Immature natural killer cell (primary cell): ENCODE data around the gene FHL1. TPM values are rescaled to one million over a fixed set of nuclear protein-coding genes. Genes with fewer than 3 reads are reported as not detected.

ENCODE experiments used
- DNase-seq, 3 donors: peaks; one replicate each; pipeline ENCODE4 v3.0.0; 2022; ENCODE audit warnings: mixed read lengths in 1 of 3
- H3K27ac Mint-ChIP-seq, 6 donors: one replicate each; pipeline ENCODE4 v1.8.0; 2020; ENCODE audit warnings: mixed read lengths in 6 of 6, mild to moderate bottlenecking in 5 of 6, inconsistent platforms in 4 of 6, moderate library complexity in 3 of 6
- H3K27me3 Mint-ChIP-seq, 3 donors: one replicate each; pipeline ENCODE4 v1.8.0; 2020 to 2021; ENCODE audit warnings: low read depth in 3 of 3, mild to moderate bottlenecking in 3 of 3, mixed read lengths in 3 of 3, moderate library complexity in 3 of 3, inconsistent platforms in 1 of 3
- H3K36me3 Mint-ChIP-seq, 3 donors: one replicate each; pipeline ENCODE4 v1.8.0; 2020; ENCODE audit warnings: mixed read lengths in 3 of 3, inconsistent platforms in 2 of 3, mild to moderate bottlenecking in 2 of 3
- H3K4me1 Mint-ChIP-seq, 2 donors: one replicate each; pipeline ENCODE4 v1.8.0; 2020; ENCODE audit warnings: inconsistent platforms in 2 of 2, mild to moderate bottlenecking in 2 of 2, mixed read lengths in 2 of 2, moderate library complexity in 1 of 2
- H3K4me3 Mint-ChIP-seq, 5 donors: one replicate each; pipeline ENCODE4 v1.8.0; 2020; ENCODE audit warnings: mild to moderate bottlenecking in 5 of 5, mixed read lengths in 5 of 5, inconsistent platforms in 3 of 5, moderate library complexity in 3 of 5
- H3K9me3 Mint-ChIP-seq, 6 donors: one replicate each; pipeline ENCODE4 v1.8.0; 2020; ENCODE audit warnings: mild to moderate bottlenecking in 6 of 6, mixed read lengths in 6 of 6, inconsistent platforms in 4 of 6, moderate library complexity in 3 of 6
- polyA plus RNA-seq, 3 donors: library from polyadenylated mRNA; unstranded; fragments of 300-500 nt; fragmentation: Illumina TruSeq; gene quantifications; one replicate each; pipeline ENCODE4 v1.2.3, GENCODE V29; 2021

Gene FHL1
- polyA plus RNA-seq, 3 donors from 2014 or later = 11.1 to 24.0 (median 17.6) TPM

DNA sequence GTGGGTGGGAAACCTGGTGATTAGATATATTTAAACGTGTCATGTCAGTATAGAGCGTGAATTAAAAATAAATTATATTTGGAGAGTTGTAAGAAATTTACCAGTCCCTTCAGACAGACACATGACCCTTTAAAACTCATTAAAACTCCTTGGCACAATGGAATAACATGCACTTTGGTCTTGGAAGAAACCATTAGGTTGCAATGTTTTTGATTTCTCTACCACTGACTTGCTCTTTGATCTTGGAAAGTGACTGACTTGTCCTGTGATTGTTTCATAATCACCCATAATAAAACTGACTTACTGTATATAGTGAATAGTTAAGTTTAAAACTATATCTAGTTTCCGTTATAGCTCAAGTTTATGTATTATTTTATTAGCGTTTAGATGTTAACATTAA, 35.8 kb downstream of the FHL1 start:
- H3K4me1 Mint-ChIP-seq = no peaks in the 10 kb centered on the region
- H3K9me3 Mint-ChIP-seq = no peaks in the 10 kb centered on the region
- DNase-seq = no peak
- no peaks in the 10 kb centered on the region for H3K36me3 Mint-ChIP-seq
- H3K4me3 Mint-ChIP-seq = no peak overlapping the region
- no peak overlapping the region for H3K27ac Mint-ChIP-seq
- H3K27me3 Mint-ChIP-seq = peaks cover 1 to 7% (median 6%) of the 10 kb centered on the region in 3 donors

- no peak overlapping the region for H3K4me3 Mint-ChIP-seq
- no peaks in the 10 kb centered on the region for H3K9me3 Mint-ChIP-seq
- H3K36me3 Mint-ChIP-seq = no peaks in the 10 kb centered on the region
- H3K27ac Mint-ChIP-seq = no peak overlapping the region
- no peaks in the 10 kb centered on the region for H3K4me1 Mint-ChIP-seq
- peaks cover 1 to 7% (median 6%) of the 10 kb centered on the region in 3 donors for H3K27me3 Mint-ChIP-seq
- DNase-seq = no peak
These were observed 36.6 kb downstream of the FHL1 start for GRCh38 chrX:136183917-136184316.

- Mint-ChIP-seq H3K4me3 (no peak overlapping the region), H3K27ac (no peak overlapping the region), H3K9me3 (no peaks in the 10 kb centered on the region)
These were observed 38.2 kb downstream of the FHL1 start for GRCh38 chrX:136185401-136186022.

GRCh38 chrX:136186023-136186413, 38.7 kb downstream of the FHL1 start:
- Mint-ChIP-seq H3K27me3 (peaks cover 1 to 6% (median 5%) of the 10 kb centered on the region in 3 donors), H3K36me3 (no peaks in the 10 kb centered on the region), H3K4me1 (no peaks in the 10 kb centered on the region), H3K27ac (no peak overlapping the region), H3K4me3 (no peak overlapping the region), H3K9me3 (no peaks in the 10 kb centered on the region)
- DNase-seq = no peak

More at GRCh38 chrX:136185401-136186022, 38.2 kb downstream of the FHL1 start:
- peaks cover 1 to 6% (median 5%) of the 10 kb centered on the region in 3 donors for H3K27me3 Mint-ChIP-seq
- no peak for DNase-seq
- no peaks in the 10 kb centered on the region for H3K4me1 Mint-ChIP-seq
- no peaks in the 10 kb centered on the region for H3K36me3 Mint-ChIP-seq

- no peak overlapping the region for H3K4me3 Mint-ChIP-seq
These were observed 41.9 kb downstream of the FHL1 start for GRCh38 chrX:136189222-136189621.

GRCh38 chrX:136190038-136190713, 42.8 kb downstream of the FHL1 start:
- Mint-ChIP-seq H3K36me3 (no peaks in the 10 kb centered on the region), H3K27ac (no peak overlapping the region), H3K9me3 (no peaks in the 10 kb centered on the region), H3K4me3 (no peak overlapping the region), H3K27me3 (peaks cover 0 to 9% (median 8%) of the 10 kb centered on the region in 3 donors), H3K4me1 (peaks cover 22 to 26% of the 10 kb centered on the region in 2 donors)
- no peak for DNase-seq

More at GRCh38 chrX:136189222-136189621, 41.9 kb downstream of the FHL1 start:
- peaks cover 0 to 9% (median 6%) of the 10 kb centered on the region in 3 donors for H3K27me3 Mint-ChIP-seq
- no peak for DNase-seq
- no peaks in the 10 kb centered on the region for H3K36me3 Mint-ChIP-seq
- peaks cover 22 to 25% of the 10 kb centered on the region in 2 donors for H3K4me1 Mint-ChIP-seq
- H3K9me3 Mint-ChIP-seq = no peaks in the 10 kb centered on the region
- H3K27ac Mint-ChIP-seq = no peak overlapping the region

- no peaks in the 10 kb centered on the region for H3K36me3 Mint-ChIP-seq
- H3K4me1 Mint-ChIP-seq = peaks cover 22 to 26% of the 10 kb centered on the region in 2 donors
- no peaks in the 10 kb centered on the region for H3K9me3 Mint-ChIP-seq
- H3K27ac Mint-ChIP-seq = peak overlapping the region in 1 of 6 donors; percentile 30
- H3K4me3 Mint-ChIP-seq = no peak overlapping the region
- H3K27me3 Mint-ChIP-seq = peaks cover 0 to 10% (median 9%) of the 10 kb centered on the region in 3 donors
- no peak for DNase-seq
These were observed 43.8 kb downstream of the FHL1 start for GRCh38 chrX:136191171-136191570.

DNA sequence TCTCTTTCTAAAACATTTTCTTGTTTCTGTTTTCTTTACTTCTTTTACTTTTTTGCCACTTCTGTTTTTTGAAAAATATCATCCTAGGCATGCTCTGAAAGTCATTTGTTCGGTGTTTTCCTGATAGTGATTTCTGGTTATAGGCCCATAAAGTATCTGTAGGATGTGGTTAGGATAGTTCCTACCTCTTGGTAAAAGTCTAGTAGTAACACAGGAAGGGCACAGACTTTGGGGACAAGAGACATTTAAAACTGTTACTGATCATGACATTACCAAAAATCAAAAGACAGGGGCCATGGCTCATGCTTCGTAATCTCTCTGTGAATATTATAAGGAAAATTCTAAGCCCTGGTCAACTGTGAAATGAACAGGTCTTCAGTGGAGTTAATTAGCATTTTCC, 44.8 kb downstream of the FHL1 start:
- DNase-seq = no peak
- peak overlapping the region in 4 of 5 donors; percentile 0 to 40 (median 19) for H3K4me3 Mint-ChIP-seq
- no peaks in the 10 kb centered on the region for H3K36me3 Mint-ChIP-seq
- peaks cover 22 to 26% of the 10 kb centered on the region in 2 donors for H3K4me1 Mint-ChIP-seq
- peaks cover 0 to 11% (median 9%) of the 10 kb centered on the region in 3 donors for H3K27me3 Mint-ChIP-seq
- no peaks in the 10 kb centered on the region for H3K9me3 Mint-ChIP-seq
- peak overlapping the region in 2 of 6 donors; percentile 5 for H3K27ac Mint-ChIP-seq

DNA sequence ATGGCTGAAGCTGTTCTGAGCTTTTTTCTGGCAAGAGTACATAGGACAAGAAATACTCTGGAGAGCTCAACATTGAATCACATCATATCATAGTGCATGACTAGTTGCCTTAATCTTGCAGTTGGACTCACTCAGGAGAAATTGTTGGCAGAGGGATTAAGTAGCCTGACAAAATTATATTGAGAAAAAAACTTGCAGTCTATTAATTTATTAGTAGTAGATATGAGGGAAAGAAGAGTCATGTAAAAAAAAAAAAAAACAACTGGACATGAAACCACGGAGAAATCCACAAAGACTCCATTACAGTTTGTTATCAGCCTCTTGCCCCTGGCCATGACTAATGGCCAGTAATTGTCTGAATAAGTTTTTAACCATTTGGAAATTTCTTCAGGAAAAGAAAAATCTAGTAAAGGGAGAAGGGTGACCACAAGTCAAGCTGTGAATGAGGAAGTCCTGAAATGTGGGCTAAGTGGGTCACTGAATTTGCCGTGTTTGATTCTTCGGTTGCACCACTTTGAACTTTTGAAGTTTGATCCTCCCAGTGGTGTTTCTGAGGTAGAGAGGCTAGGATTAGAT, 45.6 kb downstream of the FHL1 start:
- H3K4me1 Mint-ChIP-seq = peaks cover 22 to 26% of the 10 kb centered on the region in 2 donors
- no peaks in the 10 kb centered on the region for H3K36me3 Mint-ChIP-seq
- H3K27me3 Mint-ChIP-seq = peaks cover 0 to 11% (median 5%) of the 10 kb centered on the region in 3 donors
- H3K4me3 Mint-ChIP-seq = peak overlapping the region; percentile 5 to 71 (median 49)
- H3K9me3 Mint-ChIP-seq = no peaks in the 10 kb centered on the region
- no peak for DNase-seq
- H3K27ac Mint-ChIP-seq = peak overlapping the region in 1 of 6 donors; percentile 5

DNA sequence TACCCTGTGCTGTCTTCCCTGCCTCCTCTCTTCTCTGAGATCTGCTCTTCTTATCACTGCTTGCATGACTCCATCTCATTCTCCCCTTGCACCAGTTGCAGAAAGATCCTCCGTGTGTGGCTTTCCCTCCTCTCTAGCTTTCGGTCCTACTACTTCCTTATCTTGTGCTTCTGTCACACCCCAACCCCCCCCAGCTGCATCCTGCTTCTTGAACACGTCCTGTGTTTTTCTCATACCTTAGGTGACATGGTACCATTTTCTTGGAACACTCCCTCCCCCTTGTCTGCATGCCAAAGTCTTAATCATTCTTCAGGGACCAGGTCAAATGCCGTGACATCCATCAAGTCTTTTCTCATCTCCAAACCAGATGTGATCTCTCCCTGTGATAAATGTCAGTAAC, 46.4 kb downstream of the FHL1 start:
- Mint-ChIP-seq H3K27ac (peak overlapping the region in 1 of 6 donors; percentile 24), H3K36me3 (no peaks in the 10 kb centered on the region), H3K4me3 (peak overlapping the region; percentile 38 to 71 (median 49)), H3K27me3 (peaks cover 0 to 11% (median 8%) of the 10 kb centered on the region in 3 donors), H3K4me1 (peaks cover 22 to 26% of the 10 kb centered on the region in 2 donors), H3K9me3 (no peaks in the 10 kb centered on the region)
- no peak for DNase-seq

DNA sequence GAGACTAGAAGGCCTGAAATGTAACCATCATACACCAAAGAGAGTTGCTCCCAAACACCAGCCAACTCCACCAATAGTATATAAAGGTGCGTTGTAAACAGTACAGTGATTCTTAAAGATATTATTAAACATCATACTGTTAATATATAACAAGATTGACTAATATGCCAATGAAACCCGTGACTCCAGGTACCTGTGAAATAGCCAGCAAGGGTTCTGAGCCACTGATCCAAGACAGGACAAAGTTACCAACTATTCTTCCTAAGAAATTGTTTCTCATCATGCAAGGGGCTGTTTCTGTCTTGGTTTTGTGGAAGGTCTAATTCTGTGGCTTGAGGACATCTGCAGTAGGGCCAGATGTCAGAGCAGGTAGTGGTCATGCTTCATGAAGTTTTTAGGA, 47.2 kb downstream of the FHL1 start:
- Mint-ChIP-seq H3K27me3 (peaks cover 0 to 11% (median 10%) of the 10 kb centered on the region in 3 donors), H3K36me3 (no peaks in the 10 kb centered on the region), H3K4me1 (peaks cover 22 to 26% of the 10 kb centered on the region in 2 donors), H3K4me3 (no peak overlapping the region), H3K27ac (no peak overlapping the region), H3K9me3 (no peaks in the 10 kb centered on the region)
- no peak for DNase-seq

DNA sequence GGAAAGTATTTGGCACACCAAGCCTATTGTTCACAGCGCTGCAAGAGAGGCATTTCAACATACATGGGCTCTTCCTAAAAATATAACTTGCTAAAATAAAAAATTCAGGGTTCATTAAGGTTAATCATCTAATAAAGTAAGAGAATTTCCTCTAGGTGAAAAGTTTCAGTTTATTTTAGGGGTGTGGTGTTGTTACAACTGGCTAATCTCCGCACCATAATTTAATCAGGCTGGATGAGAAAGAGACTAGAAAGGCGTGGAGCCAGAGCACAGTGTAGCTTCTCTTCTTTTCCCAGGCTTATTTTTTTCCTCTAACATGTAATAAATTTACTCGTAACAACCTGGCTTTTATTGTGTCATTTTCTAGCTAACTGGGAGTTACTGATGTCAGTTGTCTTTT, 47.9 kb downstream of the FHL1 start:
- Mint-ChIP-seq H3K27me3 (peaks cover 0 to 11% (median 9%) of the 10 kb centered on the region in 3 donors), H3K27ac (no peak overlapping the region), H3K36me3 (no peaks in the 10 kb centered on the region), H3K4me1 (peaks cover 22 to 26% of the 10 kb centered on the region in 2 donors), H3K9me3 (no peaks in the 10 kb centered on the region), H3K4me3 (no peak overlapping the region)
- DNase-seq = no peak

GRCh38 chrX:136196691-136197155, 49.4 kb downstream of the FHL1 start:
- H3K27ac Mint-ChIP-seq = no peak overlapping the region
- no peak overlapping the region for H3K4me3 Mint-ChIP-seq
- H3K9me3 Mint-ChIP-seq = no peaks in the 10 kb centered on the region
- H3K36me3 Mint-ChIP-seq = no peaks in the 10 kb centered on the region
- peaks cover 0 to 11% (median 9%) of the 10 kb centered on the region in 3 donors for H3K27me3 Mint-ChIP-seq
- H3K4me1 Mint-ChIP-seq = peaks cover 22 to 26% of the 10 kb centered on the region in 2 donors
- DNase-seq = no peak

GRCh38 chrX:136198010-136198409, 50.7 kb downstream of the FHL1 start:
- DNase-seq = no peak
- Mint-ChIP-seq H3K27me3 (peaks cover 0 to 8% (median 5%) of the 10 kb centered on the region in 3 donors), H3K27ac (no peak overlapping the region), H3K4me3 (no peak overlapping the region), H3K4me1 (peaks cover 14 to 16% of the 10 kb centered on the region in 2 donors), H3K36me3 (no peaks in the 10 kb centered on the region), H3K9me3 (no peaks in the 10 kb centered on the region)
